GM06990 (cell line): ENCODE measurements around the gene ZCCHC24.

Experiments used
- DNase-seq: peaks from one replicate; pipeline ENCODE4 v3.0.0-alpha.2; 2011; ENCODE audit not compliant: insufficient read length; ENCODE audit errors: extremely low read depth
- H3K27me3 ChIP-seq: replicated peaks from 2 replicates; pipeline ENCODE4 v1.6.0; 2011; ENCODE audit warnings: low read length; ENCODE audit not compliant: control insufficient read depth, insufficient read depth
- H3K36me3 ChIP-seq: 2 replicates; pipeline ENCODE4 v1.5.1; 2011; ENCODE audit warnings: low read length; ENCODE audit not compliant: control insufficient read depth, insufficient read depth
- H3K4me3 ChIP-seq: replicated peaks from 2 replicates; pipeline ENCODE4 v1.5.1; 2011; ENCODE audit warnings: low read depth, mild to moderate bottlenecking, control low read depth, low read length
- CTCF ChIP-seq: IDR thresholded peaks from 2 replicates; pipeline ENCODE4 v1.5.1; 2011; ENCODE audit warnings: low read length, control low read depth, mild to moderate bottlenecking, inconsistent platforms; ENCODE audit not compliant: insufficient read depth, poor library complexity, severe bottlenecking

ZCCHC24 gene

GRCh38 chr10:79374312-79375191, 70.9 kb downstream of the ZCCHC24 start:
- DNase-seq: no peak
- no peaks in the 10 kb centered on the region for H3K36me3 ChIP-seq

GRCh38 chr10:79372871-79373270, 72.6 kb downstream of the ZCCHC24 start:
- Histone ChIP-seq H3K27me3 (no peaks in the 10 kb centered on the region; the same call in 1 of the 2 replicates), H3K4me3 (no peak overlapping the region), H3K36me3 (no peaks in the 10 kb centered on the region)
- no peak for TF ChIP-seq CTCF
- no peak for DNase-seq

More at GRCh38 chr10:79374312-79375191, 70.9 kb downstream of the ZCCHC24 start:
- H3K27me3 ChIP-seq: no peaks in the 10 kb centered on the region; the same call in 1 of the 2 replicates
- peak; percentile 97 for TF ChIP-seq CTCF
- H3K4me3 ChIP-seq: no peak overlapping the region

- no peaks in the 10 kb centered on the region; the same call in none of the 2 replicates for H3K27me3 ChIP-seq
- no peaks in the 10 kb centered on the region for H3K36me3 ChIP-seq
- TF ChIP-seq CTCF: no peak
- no peak overlapping the region for H3K4me3 ChIP-seq
- DNase-seq: no peak
Measured at GRCh38 chr10:79367426-79368189, 77.8 kb downstream of the ZCCHC24 start.

GRCh38 chr10:79361726-79362397, 83.6 kb downstream of the ZCCHC24 start:
- Histone ChIP-seq H3K27me3 (no peaks in the 10 kb centered on the region; the same call in 1 of the 2 replicates), H3K36me3 (no peaks in the 10 kb centered on the region), H3K4me3 (no peak overlapping the region)
- DNase-seq: no peak
- TF ChIP-seq CTCF: no peak

GRCh38 chr10:79360499-79361342, 84.7 kb downstream of the ZCCHC24 start:
- H3K27me3 ChIP-seq: no peaks in the 10 kb centered on the region; the same call in 1 of the 2 replicates
- H3K4me3 ChIP-seq: no peak overlapping the region
- no peak for DNase-seq
- TF ChIP-seq CTCF: no peak
- no peaks in the 10 kb centered on the region for H3K36me3 ChIP-seq
